NT2/D1 (cell line): Measurements from ENCODE around the gene KAZN.

Experiments
- SUZ12 ChIP-seq: IDR thresholded peaks from 2 replicates; pipeline ENCODE4 v1.6.1; 2011; ENCODE audit not compliant: insufficient read length, insufficient read depth; ENCODE audit errors: extremely low read depth
- YY1 ChIP-seq: IDR thresholded peaks from 2 replicates; pipeline ENCODE4 v1.6.1; 2011; ENCODE audit not compliant: insufficient read length, insufficient read depth
- ZNF274 ChIP-seq: IDR thresholded peaks from 2 replicates; pipeline ENCODE4 v1.6.1; 2011; ENCODE audit warnings: mild to moderate bottlenecking, low read depth, low read length

DNA sequence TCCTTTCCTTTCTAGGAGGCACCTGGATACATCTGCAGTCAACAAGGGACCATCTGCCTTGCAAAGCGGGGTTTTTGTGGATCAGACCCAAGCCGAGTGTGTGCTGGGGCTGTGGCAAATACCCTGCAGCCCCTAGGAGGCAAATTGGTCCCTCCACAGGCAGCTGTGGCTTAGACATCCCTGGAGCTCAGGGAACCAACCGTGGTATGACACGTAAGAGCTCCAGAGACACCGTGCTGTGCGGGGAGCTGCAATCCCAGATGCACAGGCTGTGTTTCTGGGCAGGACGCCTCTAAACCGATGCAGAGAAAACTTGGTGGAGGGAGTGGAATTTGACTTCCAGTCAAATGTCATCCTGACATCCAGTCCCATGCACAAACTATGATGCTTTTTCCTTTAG lies 141.5 kb downstream of the KAZN start:
- no peak for TF ChIP-seq YY1
- no peak for TF ChIP-seq ZNF274
- no peak for TF ChIP-seq SUZ12
